Erythroblast (primary cell): ENCODE data around the gene LRP1B.

ENCODE experiments used
- GATA1 ChIP-seq: IDR thresholded peaks from 2 replicates; pipeline ENCODE4 v1.6.1; 2011; ENCODE audit warnings: low read depth, mild to moderate bottlenecking, control low read depth, low read length, moderate library complexity
- POLR2A ChIP-seq: IDR thresholded peaks from 2 replicates; pipeline ENCODE4 v1.6.1; 2011; ENCODE audit warnings: mild to moderate bottlenecking, low read length

GRCh38 chr2:141767691-141768090 lies 363.1 kb downstream of the LRP1B start:
- TF ChIP-seq POLR2A (no peak), GATA1 (no peak)
